Fibroblast of the conjunctiva (primary cell): ENCODE data around the gene OGFOD2.
"Not testable (repeated sequence)": the region's sequence is repeated elsewhere in the genome, so short reads cannot be mapped to it uniquely, and the experiment has no call there.

Source experiments
- DNase-seq: peaks from one replicate; pipeline ENCODE4 v3.0.0-alpha.2; 2010; ENCODE audit warnings: low read depth

Gene OGFOD2

GRCh38 chr12:122974892-122975789 lies at the start of gene OGFOD2:
OGFOD2 (plus strand) TSS chr12:122975244; CDS start chr12:122975252, 8 bp downstream.
- DNase-seq = peak; percentile 72

GRCh38 chr12:122927756-122928403 lies 47.2 kb upstream of the OGFOD2 start:
- DNase-seq = no peak

GRCh38 chr12:122928404-122929147 lies 46.5 kb upstream of the OGFOD2 start:
- no peak for DNase-seq

- DNase-seq = no peak
These were observed 45.9 kb upstream of the OGFOD2 start for GRCh38 chr12:122929148-122929538.

GRCh38 chr12:122929812-122930211 lies 45.2 kb upstream of the OGFOD2 start:
- DNase-seq = no peak

- DNase-seq = no peak
These were observed 42.8 kb upstream of the OGFOD2 start for GRCh38 chr12:122932207-122932606.

GRCh38 chr12:122934722-122935121 lies 40.3 kb upstream of the OGFOD2 start:
- DNase-seq = no peak

GRCh38 chr12:122935318-122935717 lies 39.7 kb upstream of the OGFOD2 start:
- DNase-seq = no peak

GRCh38 chr12:122937622-122938091 lies 37.4 kb upstream of the OGFOD2 start:
- DNase-seq = no peak

GRCh38 chr12:122939125-122939524 lies 35.9 kb upstream of the OGFOD2 start:
- DNase-seq = no peak

GRCh38 chr12:122941351-122941750 lies 33.7 kb upstream of the OGFOD2 start:
- not testable (repeated sequence) for DNase-seq

GRCh38 chr12:122942637-122943036 lies 32.4 kb upstream of the OGFOD2 start:
- DNase-seq = no peak

- no peak for DNase-seq
These were observed 31.8 kb upstream of the OGFOD2 start for GRCh38 chr12:122943196-122943595.

- no peak for DNase-seq
These were observed 30.1 kb upstream of the OGFOD2 start for GRCh38 chr12:122944605-122945592.

GRCh38 chr12:122946690-122947341 lies 28.2 kb upstream of the OGFOD2 start:
- peak; percentile 93 for DNase-seq

GRCh38 chr12:122947352-122947792 lies 27.7 kb upstream of the OGFOD2 start:
- no peak for DNase-seq

- no peak for DNase-seq
These were observed 26.4 kb upstream of the OGFOD2 start for GRCh38 chr12:122948605-122949004.

GRCh38 chr12:122949405-122949804 lies 25.6 kb upstream of the OGFOD2 start:
- no peak for DNase-seq

- DNase-seq = no peak
These were observed 25.0 kb upstream of the OGFOD2 start for GRCh38 chr12:122949816-122950675.

GRCh38 chr12:122951406-122951805 lies 23.6 kb upstream of the OGFOD2 start:
- no peak for DNase-seq
